Esophagus (tissue), 2 donors: Measurements from ENCODE around the gene ECM1. TPM values are rescaled to one million over a fixed set of nuclear protein-coding genes. Genes with fewer than 3 reads are reported as not detected.

Source experiments
- H3K27ac ChIP-seq, 2 donors: one replicate each; pipeline ENCODE4 v1.5.1; 2013; ENCODE audit warnings: low read depth in 2 of 2, mild to moderate bottlenecking in 2 of 2, inconsistent platforms in 1 of 2, low read length in 1 of 2, moderate library complexity in 1 of 2
- H3K27me3 ChIP-seq, 2 donors: one replicate each; pipeline ENCODE4 v1.6.1; 2013; ENCODE audit warnings: low read length in 2 of 2, control low read depth in 1 of 2, mild to moderate bottlenecking in 1 of 2; ENCODE audit not compliant: insufficient read depth in 2 of 2, control insufficient read depth in 1 of 2
- H3K36me3 ChIP-seq, 2 donors: one replicate each; pipeline ENCODE4 v1.6.1; 2013; ENCODE audit warnings: low read length in 1 of 2; ENCODE audit not compliant: control insufficient read depth in 2 of 2, insufficient read depth in 2 of 2
- H3K4me1 ChIP-seq, 2 donors: one replicate each; pipeline ENCODE4 v1.6.1; 2013; ENCODE audit warnings: low read length in 1 of 2; ENCODE audit not compliant: control insufficient read depth in 2 of 2, insufficient read depth in 2 of 2
- H3K4me3 ChIP-seq, 2 donors: one replicate each; pipeline ENCODE4 v1.5.1; 2013; ENCODE audit warnings: low read length in 2 of 2, mild to moderate bottlenecking in 2 of 2, low read depth in 1 of 2, moderate library complexity in 1 of 2
- H3K9me3 ChIP-seq, 2 donors: one replicate each; pipeline ENCODE4 v1.6.1; 2013; ENCODE audit warnings: mild to moderate bottlenecking in 2 of 2, low read depth in 1 of 2, low read length in 1 of 2, moderate library complexity in 1 of 2; ENCODE audit not compliant: control insufficient read depth in 2 of 2, insufficient read depth in 1 of 2
- WGBS, 2 donors: extraction: QIAGEN DNeasy Blood & Tissue Kit; methylation state at CpG; one replicate each; pipeline ENCODE4 v1.1.7; 2013; 5-methylcytosine and 5-hydroxymethylcytosine counted together
- polyA plus RNA-seq, 2 donors: library from polyadenylated mRNA; stranded (reverse); fragments of 200-250 nt; gene quantifications; one replicate each; pipeline ENCODE4 v1.2.3, GENCODE V29; 2013
- donor health status: healthy with polysubstance abuse.
- donor health status: Bipolar disorder and iron deficiency.

Gene ECM1
- polyA plus RNA-seq, 2 donors = 1,189 to 4,054 TPM

- Histone ChIP-seq H3K9me3 (no peaks in the 10 kb centered on the region), H3K27ac (peak overlapping the region; percentile 87 to 90), H3K4me3 (no peak overlapping the region), H3K4me1 (peaks cover 6 to 24% of the 10 kb centered on the region in 2 donors), H3K27me3 (no peaks in the 10 kb centered on the region), H3K36me3 (no peaks in the 10 kb centered on the region)
- 83 to 85% methylated on average over 12 of the region's 12 CpGs for WGBS, 2 donors
These were observed 29.2 kb downstream of the ECM1 start for GRCh38 chr1:150536836-150537731.

- Histone ChIP-seq H3K36me3 (no peaks in the 10 kb centered on the region), H3K27me3 (no peaks in the 10 kb centered on the region), H3K4me1 (peaks cover 6 to 20% of the 10 kb centered on the region in 2 donors), H3K27ac (peak overlapping the region; percentile 87 to 90), H3K9me3 (no peaks in the 10 kb centered on the region), H3K4me3 (no peak overlapping the region)
- 52 to 59% methylated on average over 16 to 17 of the region's 17 CpGs for WGBS, 2 donors
These were observed 30.1 kb downstream of the ECM1 start for GRCh38 chr1:150537732-150538684.

GRCh38 chr1:150543500-150544143 lies 35.7 kb downstream of the ECM1 start:
- Histone ChIP-seq H3K9me3 (no peaks in the 10 kb centered on the region), H3K27me3 (no peaks in the 10 kb centered on the region), H3K27ac (peak overlapping the region; percentile 69 to 81), H3K4me3 (no peak overlapping the region), H3K36me3 (no peaks in the 10 kb centered on the region), H3K4me1 (peaks cover 0 to 9% of the 10 kb centered on the region in 2 donors)
- WGBS, 2 donors = 43 to 54% methylated on average over 13 of the region's 13 CpGs

GRCh38 chr1:150544204-150544603 lies 36.3 kb downstream of the ECM1 start:
- no peaks in the 10 kb centered on the region for H3K27me3 ChIP-seq
- no peaks in the 10 kb centered on the region for H3K9me3 ChIP-seq
- H3K4me1 ChIP-seq = peaks cover 0 to 3% of the 10 kb centered on the region in 2 donors
- H3K27ac ChIP-seq = no peak overlapping the region
- H3K36me3 ChIP-seq = no peaks in the 10 kb centered on the region
- WGBS, 2 donors = 41 to 44% methylated on average over 3 of the region's 3 CpGs
- no peak overlapping the region for H3K4me3 ChIP-seq

- H3K27me3 ChIP-seq = no peaks in the 10 kb centered on the region
- peaks cover 0 to 6% of the 10 kb centered on the region in 2 donors for H3K4me1 ChIP-seq
- WGBS, 2 donors = 81 to 91% methylated on average over 6 of the region's 6 CpGs
- no peaks in the 10 kb centered on the region for H3K36me3 ChIP-seq
- no peak overlapping the region for H3K4me3 ChIP-seq
- no peaks in the 10 kb centered on the region for H3K9me3 ChIP-seq
- no peak overlapping the region for H3K27ac ChIP-seq
These were observed 37.6 kb downstream of the ECM1 start for GRCh38 chr1:150545486-150546032.

GRCh38 chr1:150546294-150546937 lies 38.5 kb downstream of the ECM1 start:
- H3K4me1 ChIP-seq = peaks cover 0 to 6% of the 10 kb centered on the region in 2 donors
- H3K27ac ChIP-seq = no peak overlapping the region
- H3K27me3 ChIP-seq = no peaks in the 10 kb centered on the region
- WGBS, 2 donors = 86% methylated on average over 16 of the region's 16 CpGs
- H3K9me3 ChIP-seq = no peaks in the 10 kb centered on the region
- H3K36me3 ChIP-seq = no peaks in the 10 kb centered on the region
- H3K4me3 ChIP-seq = no peak overlapping the region

GRCh38 chr1:150548324-150548631 lies 40.4 kb downstream of the ECM1 start:
- 44 to 52% methylated on average over 4 of the region's 4 CpGs for WGBS, 2 donors
- H3K4me1 ChIP-seq = peaks cover 0 to 9% of the 10 kb centered on the region in 2 donors
- peak overlapping the region; percentile 92 for H3K27ac ChIP-seq
- no peaks in the 10 kb centered on the region for H3K9me3 ChIP-seq
- H3K4me3 ChIP-seq = peak overlapping the region in 1 of 2 donors; percentile 72
- no peaks in the 10 kb centered on the region for H3K27me3 ChIP-seq
- H3K36me3 ChIP-seq = peaks cover 0 to 2% of the 10 kb centered on the region in 2 donors

GRCh38 chr1:150548632-150549495 lies 41.0 kb downstream of the ECM1 start, which contains the start of gene ADAMTSL4:
TSS of gene ADAMTSL4 (plus strand) at chr1:150549408. CDS start at chr1:150552289, 2,881 bp downstream.
- 0 to 1% methylated on average over 57 to 91 of the region's 91 CpGs for WGBS, 2 donors
- peaks cover 0 to 2% of the 10 kb centered on the region in 2 donors for H3K36me3 ChIP-seq
- no peaks in the 10 kb centered on the region for H3K9me3 ChIP-seq
- H3K4me1 ChIP-seq = peaks cover 0 to 6% of the 10 kb centered on the region in 2 donors
- peak within 1 kb of the TSS; percentile 64 to 72 for H3K4me3 ChIP-seq
- peak within 1 kb of the TSS; percentile 92 for H3K27ac ChIP-seq
- no peaks in the 10 kb centered on the region for H3K27me3 ChIP-seq
